ENCODE data around the gene CACNA1E. TPM values are rescaled to one million over a fixed set of nuclear protein-coding genes. Genes with fewer than 3 reads are reported as not detected.

The CACNA1E gene
- total RNA-seq, 2 donors from 2014 or later: 1.7 to 2.2 TPM

- Histone ChIP-seq H3K4me3 (no peak overlapping the region), H3K27me3 (no peaks in the 10 kb centered on the region), H3K9me3 (no peaks in the 10 kb centered on the region), H3K4me1 (no peaks in the 10 kb centered on the region), H3K27ac (no peak overlapping the region), H3K36me3 (no peaks in the 10 kb centered on the region)
- no peak for DNase-seq (ENCODE audit: low spot score)
- no peak for TF ChIP-seq CTCF (IDR thresholded peaks at IDR 0.05)
Observed at GRCh38 chr1:181558416-181558815, 75.1 kb downstream of the CACNA1E start.

GRCh38 chr1:181559142-181559541 lies 75.8 kb downstream of the CACNA1E start:
- no peaks in the 10 kb centered on the region for H3K4me1 ChIP-seq
- no peaks in the 10 kb centered on the region for H3K36me3 ChIP-seq
- no peak overlapping the region for H3K4me3 ChIP-seq
- H3K27ac ChIP-seq: no peak overlapping the region
- no peak for TF ChIP-seq CTCF (IDR thresholded peaks at IDR 0.05)
- no peaks in the 10 kb centered on the region for H3K9me3 ChIP-seq
- H3K27me3 ChIP-seq: no peaks in the 10 kb centered on the region
- no peak for DNase-seq (ENCODE audit: low spot score)

GRCh38 chr1:181562395-181562794 lies 79.1 kb downstream of the CACNA1E start:
- Histone ChIP-seq H3K4me3 (no peak overlapping the region), H3K36me3 (no peaks in the 10 kb centered on the region), H3K9me3 (peaks cover 0 to 11% of the 10 kb centered on the region in 2 donors), H3K27me3 (no peaks in the 10 kb centered on the region), H3K4me1 (no peaks in the 10 kb centered on the region), H3K27ac (no peak overlapping the region)
- no peak for TF ChIP-seq CTCF (IDR thresholded peaks at IDR 0.05)
- DNase-seq (ENCODE audit: low spot score): no peak

GRCh38 chr1:181568736-181569135 lies 85.4 kb downstream of the CACNA1E start:
- H3K4me1 ChIP-seq: no peaks in the 10 kb centered on the region
- H3K9me3 ChIP-seq: peaks cover 0 to 11% of the 10 kb centered on the region in 2 donors
- no peaks in the 10 kb centered on the region for H3K36me3 ChIP-seq
- H3K4me3 ChIP-seq: no peak overlapping the region
- no peak for TF ChIP-seq CTCF (IDR thresholded peaks at IDR 0.05)
- no peak overlapping the region for H3K27ac ChIP-seq
- H3K27me3 ChIP-seq: no peaks in the 10 kb centered on the region
- no peak for DNase-seq (ENCODE audit: low spot score)

- no peak for DNase-seq (ENCODE audit: low spot score)
- Histone ChIP-seq H3K27ac (no peak overlapping the region), H3K36me3 (no peaks in the 10 kb centered on the region), H3K9me3 (no peaks in the 10 kb centered on the region), H3K4me3 (no peak overlapping the region), H3K4me1 (no peaks in the 10 kb centered on the region), H3K27me3 (no peaks in the 10 kb centered on the region)
- TF ChIP-seq CTCF (IDR thresholded peaks at IDR 0.05): no peak
Observed at GRCh38 chr1:181577475-181577874, 94.2 kb downstream of the CACNA1E start.

- no peak for DNase-seq (ENCODE audit: low spot score)
- Histone ChIP-seq H3K36me3 (no peaks in the 10 kb centered on the region), H3K27me3 (no peaks in the 10 kb centered on the region), H3K4me3 (no peak overlapping the region), H3K27ac (no peak overlapping the region), H3K9me3 (no peaks in the 10 kb centered on the region), H3K4me1 (no peaks in the 10 kb centered on the region)
- TF ChIP-seq CTCF (IDR thresholded peaks at IDR 0.05): no peak
Observed at GRCh38 chr1:181583598-181583997, 100.3 kb downstream of the CACNA1E start.

All from right atrium auricular region (tissue), 2 donors.